ENCODE data around the gene CA11. TPM values are rescaled to one million over a fixed set of nuclear protein-coding genes. Genes with fewer than 3 reads are reported as not detected.

The CA11 gene
- total and polyA plus RNA-seq, 9 of the 15 experiments (the other 6 are each of a cell fraction or from before 2014, with no cell fraction given) = 2.9 to 19.9 (median 8.3) TPM

DNA sequence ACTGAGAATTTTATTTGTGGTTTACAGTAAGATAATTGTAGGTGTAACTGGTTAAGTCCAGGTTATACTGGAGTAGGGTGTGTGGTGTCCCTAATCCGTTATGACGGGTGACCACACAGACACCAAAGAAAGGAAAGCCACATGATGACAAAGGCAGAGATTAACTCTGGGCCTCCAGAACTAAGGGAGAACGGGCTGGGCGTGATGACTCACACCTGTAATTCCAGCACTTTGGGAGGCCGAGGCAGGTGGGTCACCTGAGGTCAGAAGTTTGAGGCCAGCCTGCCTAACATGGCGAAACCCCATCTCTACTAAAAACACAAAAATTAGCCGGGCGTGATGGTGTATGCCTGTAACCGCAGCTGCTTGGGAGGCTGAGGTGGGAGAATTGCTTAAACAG lies 39.6 kb upstream of the CA11 start (continued):
- TF ChIP-seq, protein P1, sequence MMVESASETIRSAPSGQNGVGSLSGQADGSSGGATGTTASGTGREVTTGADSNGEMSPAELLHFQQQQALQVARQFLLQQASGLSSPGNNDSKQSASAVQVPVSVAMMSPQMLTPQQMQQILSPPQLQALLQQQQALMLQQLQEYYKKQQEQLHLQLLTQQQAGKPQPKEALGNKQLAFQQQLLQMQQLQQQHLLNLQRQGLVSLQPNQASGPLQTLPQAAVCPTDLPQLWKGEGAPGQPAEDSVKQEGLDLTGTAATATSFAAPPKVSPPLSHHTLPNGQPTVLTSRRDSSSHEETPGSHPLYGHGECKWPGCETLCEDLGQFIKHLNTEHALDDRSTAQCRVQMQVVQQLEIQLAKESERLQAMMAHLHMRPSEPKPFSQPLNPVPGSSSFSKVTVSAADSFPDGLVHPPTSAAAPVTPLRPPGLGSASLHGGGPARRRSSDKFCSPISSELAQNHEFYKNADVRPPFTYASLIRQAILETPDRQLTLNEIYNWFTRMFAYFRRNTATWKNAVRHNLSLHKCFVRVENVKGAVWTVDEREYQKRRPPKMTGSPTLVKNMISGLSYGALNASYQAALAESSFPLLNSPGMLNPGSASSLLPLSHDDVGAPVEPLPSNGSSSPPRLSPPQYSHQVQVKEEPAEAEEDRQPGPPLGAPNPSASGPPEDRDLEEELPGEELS (CRISPR knock-in tag; IDR thresholded peaks at IDR 0.05; ENCODE audit: borderline replicate concordance) = no peak
- no peak for TF ChIP-seq TGIF2 (CRISPR knock-in tag; IDR thresholded peaks at IDR 0.05)
- no peak for TF ChIP-seq PRMT5 (CRISPR knock-in tag; IDR thresholded peaks at IDR 0.05)
- TF ChIP-seq, protein P2, sequence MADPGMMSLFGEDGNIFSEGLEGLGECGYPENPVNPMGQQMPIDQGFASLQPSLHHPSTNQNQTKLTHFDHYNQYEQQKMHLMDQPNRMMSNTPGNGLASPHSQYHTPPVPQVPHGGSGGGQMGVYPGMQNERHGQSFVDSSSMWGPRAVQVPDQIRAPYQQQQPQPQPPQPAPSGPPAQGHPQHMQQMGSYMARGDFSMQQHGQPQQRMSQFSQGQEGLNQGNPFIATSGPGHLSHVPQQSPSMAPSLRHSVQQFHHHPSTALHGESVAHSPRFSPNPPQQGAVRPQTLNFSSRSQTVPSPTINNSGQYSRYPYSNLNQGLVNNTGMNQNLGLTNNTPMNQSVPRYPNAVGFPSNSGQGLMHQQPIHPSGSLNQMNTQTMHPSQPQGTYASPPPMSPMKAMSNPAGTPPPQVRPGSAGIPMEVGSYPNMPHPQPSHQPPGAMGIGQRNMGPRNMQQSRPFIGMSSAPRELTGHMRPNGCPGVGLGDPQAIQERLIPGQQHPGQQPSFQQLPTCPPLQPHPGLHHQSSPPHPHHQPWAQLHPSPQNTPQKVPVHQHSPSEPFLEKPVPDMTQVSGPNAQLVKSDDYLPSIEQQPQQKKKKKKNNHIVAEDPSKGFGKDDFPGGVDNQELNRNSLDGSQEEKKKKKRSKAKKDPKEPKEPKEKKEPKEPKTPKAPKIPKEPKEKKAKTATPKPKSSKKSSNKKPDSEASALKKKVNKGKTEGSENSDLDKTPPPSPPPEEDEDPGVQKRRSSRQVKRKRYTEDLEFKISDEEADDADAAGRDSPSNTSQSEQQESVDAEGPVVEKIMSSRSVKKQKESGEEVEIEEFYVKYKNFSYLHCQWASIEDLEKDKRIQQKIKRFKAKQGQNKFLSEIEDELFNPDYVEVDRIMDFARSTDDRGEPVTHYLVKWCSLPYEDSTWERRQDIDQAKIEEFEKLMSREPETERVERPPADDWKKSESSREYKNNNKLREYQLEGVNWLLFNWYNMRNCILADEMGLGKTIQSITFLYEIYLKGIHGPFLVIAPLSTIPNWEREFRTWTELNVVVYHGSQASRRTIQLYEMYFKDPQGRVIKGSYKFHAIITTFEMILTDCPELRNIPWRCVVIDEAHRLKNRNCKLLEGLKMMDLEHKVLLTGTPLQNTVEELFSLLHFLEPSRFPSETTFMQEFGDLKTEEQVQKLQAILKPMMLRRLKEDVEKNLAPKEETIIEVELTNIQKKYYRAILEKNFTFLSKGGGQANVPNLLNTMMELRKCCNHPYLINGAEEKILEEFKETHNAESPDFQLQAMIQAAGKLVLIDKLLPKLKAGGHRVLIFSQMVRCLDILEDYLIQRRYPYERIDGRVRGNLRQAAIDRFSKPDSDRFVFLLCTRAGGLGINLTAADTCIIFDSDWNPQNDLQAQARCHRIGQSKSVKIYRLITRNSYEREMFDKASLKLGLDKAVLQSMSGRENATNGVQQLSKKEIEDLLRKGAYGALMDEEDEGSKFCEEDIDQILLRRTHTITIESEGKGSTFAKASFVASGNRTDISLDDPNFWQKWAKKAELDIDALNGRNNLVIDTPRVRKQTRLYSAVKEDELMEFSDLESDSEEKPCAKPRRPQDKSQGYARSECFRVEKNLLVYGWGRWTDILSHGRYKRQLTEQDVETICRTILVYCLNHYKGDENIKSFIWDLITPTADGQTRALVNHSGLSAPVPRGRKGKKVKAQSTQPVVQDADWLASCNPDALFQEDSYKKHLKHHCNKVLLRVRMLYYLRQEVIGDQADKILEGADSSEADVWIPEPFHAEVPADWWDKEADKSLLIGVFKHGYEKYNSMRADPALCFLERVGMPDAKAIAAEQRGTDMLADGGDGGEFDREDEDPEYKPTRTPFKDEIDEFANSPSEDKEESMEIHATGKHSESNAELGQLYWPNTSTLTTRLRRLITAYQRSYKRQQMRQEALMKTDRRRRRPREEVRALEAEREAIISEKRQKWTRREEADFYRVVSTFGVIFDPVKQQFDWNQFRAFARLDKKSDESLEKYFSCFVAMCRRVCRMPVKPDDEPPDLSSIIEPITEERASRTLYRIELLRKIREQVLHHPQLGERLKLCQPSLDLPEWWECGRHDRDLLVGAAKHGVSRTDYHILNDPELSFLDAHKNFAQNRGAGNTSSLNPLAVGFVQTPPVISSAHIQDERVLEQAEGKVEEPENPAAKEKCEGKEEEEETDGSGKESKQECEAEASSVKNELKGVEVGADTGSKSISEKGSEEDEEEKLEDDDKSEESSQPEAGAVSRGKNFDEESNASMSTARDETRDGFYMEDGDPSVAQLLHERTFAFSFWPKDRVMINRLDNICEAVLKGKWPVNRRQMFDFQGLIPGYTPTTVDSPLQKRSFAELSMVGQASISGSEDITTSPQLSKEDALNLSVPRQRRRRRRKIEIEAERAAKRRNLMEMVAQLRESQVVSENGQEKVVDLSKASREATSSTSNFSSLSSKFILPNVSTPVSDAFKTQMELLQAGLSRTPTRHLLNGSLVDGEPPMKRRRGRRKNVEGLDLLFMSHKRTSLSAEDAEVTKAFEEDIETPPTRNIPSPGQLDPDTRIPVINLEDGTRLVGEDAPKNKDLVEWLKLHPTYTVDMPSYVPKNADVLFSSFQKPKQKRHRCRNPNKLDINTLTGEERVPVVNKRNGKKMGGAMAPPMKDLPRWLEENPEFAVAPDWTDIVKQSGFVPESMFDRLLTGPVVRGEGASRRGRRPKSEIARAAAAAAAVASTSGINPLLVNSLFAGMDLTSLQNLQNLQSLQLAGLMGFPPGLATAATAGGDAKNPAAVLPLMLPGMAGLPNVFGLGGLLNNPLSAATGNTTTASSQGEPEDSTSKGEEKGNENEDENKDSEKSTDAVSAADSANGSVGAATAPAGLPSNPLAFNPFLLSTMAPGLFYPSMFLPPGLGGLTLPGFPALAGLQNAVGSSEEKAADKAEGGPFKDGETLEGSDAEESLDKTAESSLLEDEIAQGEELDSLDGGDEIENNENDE (IDR thresholded peaks at IDR 0.05; ENCODE audit: low read depth, low read length) = no peak
- peak; percentile 30 for TF ChIP-seq MEIS2 (IDR thresholded peaks at IDR 0.05; ENCODE audit: partially characterized antibody)
- TF ChIP-seq ZKSCAN3 (CRISPR knock-in tag; IDR thresholded peaks at IDR 0.05) = no peak
- TF ChIP-seq ZKSCAN8 (CRISPR knock-in tag; IDR thresholded peaks at IDR 0.05) = no peak
- TF ChIP-seq, protein P3, sequence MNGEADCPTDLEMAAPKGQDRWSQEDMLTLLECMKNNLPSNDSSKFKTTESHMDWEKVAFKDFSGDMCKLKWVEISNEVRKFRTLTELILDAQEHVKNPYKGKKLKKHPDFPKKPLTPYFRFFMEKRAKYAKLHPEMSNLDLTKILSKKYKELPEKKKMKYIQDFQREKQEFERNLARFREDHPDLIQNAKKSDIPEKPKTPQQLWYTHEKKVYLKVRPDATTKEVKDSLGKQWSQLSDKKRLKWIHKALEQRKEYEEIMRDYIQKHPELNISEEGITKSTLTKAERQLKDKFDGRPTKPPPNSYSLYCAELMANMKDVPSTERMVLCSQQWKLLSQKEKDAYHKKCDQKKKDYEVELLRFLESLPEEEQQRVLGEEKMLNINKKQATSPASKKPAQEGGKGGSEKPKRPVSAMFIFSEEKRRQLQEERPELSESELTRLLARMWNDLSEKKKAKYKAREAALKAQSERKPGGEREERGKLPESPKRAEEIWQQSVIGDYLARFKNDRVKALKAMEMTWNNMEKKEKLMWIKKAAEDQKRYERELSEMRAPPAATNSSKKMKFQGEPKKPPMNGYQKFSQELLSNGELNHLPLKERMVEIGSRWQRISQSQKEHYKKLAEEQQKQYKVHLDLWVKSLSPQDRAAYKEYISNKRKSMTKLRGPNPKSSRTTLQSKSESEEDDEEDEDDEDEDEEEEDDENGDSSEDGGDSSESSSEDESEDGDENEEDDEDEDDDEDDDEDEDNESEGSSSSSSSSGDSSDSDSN (IDR thresholded peaks at IDR 0.05; ENCODE audit: borderline replicate concordance in 1 of 2, low read depth in 2 of 2, low read length in 2 of 2) = no peak
- no peak for TF ChIP-seq ZC3H4 (CRISPR knock-in tag; IDR thresholded peaks at IDR 0.05; ENCODE audit: borderline replicate concordance)

All from K562 (cell line).